ENCODE results near the gene C11orf91. TPM values are rescaled to one million over a fixed set of nuclear protein-coding genes. Genes with fewer than 3 reads are reported as not detected.
A peak's percentile ranks its signal among the peaks of the same experiment; 100 is the strongest.

C11orf91 gene
- total and polyA plus RNA-seq, 2 donors (not counting 3 experiments of a cell fraction or from before 2014, with no cell fraction given) = 0.94 to 2.1 TPM

GRCh38 chr11:33703234-33703633 is 2.6 kb upstream of the C11orf91 start:
- peak overlapping the region; percentile 30 for H3K9ac ChIP-seq (replicated peaks; ENCODE audit: extremely low read depth, insufficient read depth, low read length)
- peak overlapping the region; percentile 12 for H3K4me2 ChIP-seq (ENCODE audit: insufficient read depth, low read length)
- FAIRE-seq (no peak), DNase-seq (ENCODE audit: low read depth, low spot score) (peak; percentile 53)
- intact Hi-C loops (cut with micrococcal nuclease) (loop anchor here (5.0 kb wide), 3 partner anchors 229 to 811 kb away; partner anchors contain the start of genes CAPRIN1 and QSER1), dilution Hi-C loops (cut with MboI; ENCODE audit: extremely low pct_ligation_motif_present, low sequenced_read_pairs) (no loop called here)
- peaks cover 11 to 14% of the 10 kb centered on the region in 2 experiments for H3K36me3 ChIP-seq (ENCODE audit: control insufficient read depth in 2 of 2, extremely low read depth in 1 of 2, insufficient read depth in 2 of 2, low read length in 2 of 2)
- H3K9me1 ChIP-seq (replicated peaks; ENCODE audit: control insufficient read depth, extremely low read depth, insufficient read depth, low read length) = no peaks in the 10 kb centered on the region
- ChIA-PET CTCF (interaction anchor here (0.6 to 6.0 kb wide), 4 partner anchors 13 to 51 kb away, joined by 3 to 68 read pairs (median 34); no protein-coding TSS in a partner anchor), POLR2A (interaction anchor here (2.3 to 4.4 kb wide), 2 partner anchors 12 to 39 kb away, joined by 8 to 73 read pairs; no protein-coding TSS in a partner anchor)
- no peak overlapping the region for H2AFZ ChIP-seq (ENCODE audit: low read depth, low read length)
- no peaks in the 10 kb centered on the region for H4K20me1 ChIP-seq (replicated peaks; ENCODE audit: control insufficient read depth, extremely low read depth, insufficient read depth, low read length)
- H3K4me1 ChIP-seq (ENCODE audit: control insufficient read depth, extremely low read depth, insufficient read depth, low read length) = peaks cover 76% of the 10 kb centered on the region
- peak overlapping the region; percentile 89 for H3K27ac ChIP-seq (ENCODE audit: insufficient read depth, low read depth, low read length)
- no peaks in the 10 kb centered on the region for H3K27me3 ChIP-seq (ENCODE audit: control insufficient read depth in 2 of 2, insufficient read depth in 2 of 2, low read length in 2 of 2)
- H3K79me2 ChIP-seq (ENCODE audit: control insufficient read depth, insufficient read depth, low read length) = peaks cover 27% of the 10 kb centered on the region
- no peak overlapping the region for H3K4me3 ChIP-seq (replicated peaks in 1 of 3; ENCODE audit: insufficient read depth in 1 of 3, low read depth in 1 of 3, low read length in 3 of 3)
- TF ChIP-seq POLR2A (IDR thresholded peaks at IDR 0.05; ENCODE audit: low read depth, low read length) = peak; percentile 49
- peak; percentile 58 for TF ChIP-seq POLR2AphosphoS5 (IDR thresholded peaks at IDR 0.05; ENCODE audit: insufficient read depth, low read depth, low read length)
- no peak for TF ChIP-seq JUN (IDR thresholded peaks at IDR 0.05; ENCODE audit: borderline replicate concordance, insufficient read depth, insufficient read length, low read depth)
- H3K9me3 ChIP-seq (replicated peaks; ENCODE audit: control insufficient read depth, insufficient read depth, low read length) = no peaks in the 10 kb centered on the region
- no TSS peak for BruUV-seq (replicated peaks)

GRCh38 chr11:33701302-33702230 is 940 bp upstream of the C11orf91 start:
- Histone ChIP-seq H3K9ac (replicated peaks; ENCODE audit: extremely low read depth, insufficient read depth, low read length) (peak overlapping the region; percentile 73), H3K9me3 (replicated peaks; ENCODE audit: control insufficient read depth, insufficient read depth, low read length) (no peaks in the 10 kb centered on the region), H3K27me3 (ENCODE audit: control insufficient read depth in 2 of 2, insufficient read depth in 2 of 2, low read length in 2 of 2) (no peaks in the 10 kb centered on the region), H3K9me1 (replicated peaks; ENCODE audit: control insufficient read depth, extremely low read depth, insufficient read depth, low read length) (no peaks in the 10 kb centered on the region), H2AFZ (ENCODE audit: low read depth, low read length) (no peak overlapping the region), H3K27ac (ENCODE audit: insufficient read depth, low read depth, low read length) (peak overlapping the region; percentile 89), H4K20me1 (replicated peaks; ENCODE audit: control insufficient read depth, extremely low read depth, insufficient read depth, low read length) (no peaks in the 10 kb centered on the region), H3K79me2 (ENCODE audit: control insufficient read depth, insufficient read depth, low read length) (peaks cover 11% of the 10 kb centered on the region), H3K4me2 (ENCODE audit: insufficient read depth, low read length) (peak overlapping the region; percentile 57), H3K4me1 (ENCODE audit: control insufficient read depth, extremely low read depth, insufficient read depth, low read length) (peaks cover 60% of the 10 kb centered on the region), H3K4me3 (replicated peaks in 1 of 3; ENCODE audit: insufficient read depth in 1 of 3, low read depth in 1 of 3, low read length in 3 of 3) (peak overlapping the region in 1 of 3 experiments; percentile 8), H3K36me3 (ENCODE audit: control insufficient read depth in 2 of 2, extremely low read depth in 1 of 2, insufficient read depth in 2 of 2, low read length in 2 of 2) (peaks cover 5 to 6% of the 10 kb centered on the region in 2 experiments)
- TF ChIP-seq MYC (IDR thresholded peaks at IDR 0.05; ENCODE audit: low read depth, low read length) (no peak), FOS (IDR thresholded peaks at IDR 0.05; ENCODE audit: borderline replicate concordance, insufficient read depth, low read length) (peak; percentile 71), CTCF (IDR thresholded peaks at IDR 0.05; ENCODE audit: extremely low read depth in 1 of 2, insufficient read depth in 1 of 2, low read depth in 1 of 2, low read length in 2 of 2) (no peak), POLR2A (IDR thresholded peaks at IDR 0.05; ENCODE audit: low read depth, low read length) (peak; percentile 54), GATA2 (IDR thresholded peaks at IDR 0.05; ENCODE audit: insufficient read depth, insufficient read length, low read depth, low read length) (peak; percentile 41)
- peak; percentile 76 for FAIRE-seq
- POLR2A ChIA-PET = interaction anchor here (0.6 to 4.4 kb wide), 7 partner anchors 11 to 76 kb away, joined by 3 to 73 read pairs (median 6); partner anchors contain the start of gene CD59
- DNase-seq (ENCODE audit: low read depth, low spot score) = peak; percentile 96
- BruUV-seq (replicated peaks) = TSS peak; percentile 80
- CTCF ChIA-PET = interaction anchor here (0.9 to 6.0 kb wide), 10 partner anchors 11 to 540 kb away, joined by 3 to 68 read pairs (median 5); partner anchors contain the start of genes CD59 and CSTF3
- dilution Hi-C loops (cut with MboI; ENCODE audit: extremely low pct_ligation_motif_present, low sequenced_read_pairs) (no loop called here), intact Hi-C loops (cut with micrococcal nuclease) (loop anchor here (1.0 to 5.0 kb wide), 7 partner anchors 9 to 809 kb away; partner anchors contain the start of genes CAPRIN1 and QSER1)

Measured in endothelial cell of umbilical vein (primary cell).